Glomerular visceral epithelial cell (primary cell): ENCODE measurements around the gene FAM120AOS.

Source experiments
- DNase-seq: peaks from one replicate; pipeline ENCODE4 v3.0.0-alpha.2; 2016; ENCODE audit errors: extremely low spot score

The FAM120AOS gene

GRCh38 chr9:93453047-93453914 lies at the start of gene FAM120AOS:
FAM120AOS (minus strand) TSS chr9:93453581; CDS start chr9:93452709, 872 bp downstream.
- DNase-seq = peak; percentile 94

- no peak for DNase-seq
Measured at GRCh38 chr9:93501406-93501805, 48.0 kb upstream of the FAM120AOS start.

- no peak for DNase-seq
Measured at GRCh38 chr9:93500571-93501298, 47.4 kb upstream of the FAM120AOS start.

DNA sequence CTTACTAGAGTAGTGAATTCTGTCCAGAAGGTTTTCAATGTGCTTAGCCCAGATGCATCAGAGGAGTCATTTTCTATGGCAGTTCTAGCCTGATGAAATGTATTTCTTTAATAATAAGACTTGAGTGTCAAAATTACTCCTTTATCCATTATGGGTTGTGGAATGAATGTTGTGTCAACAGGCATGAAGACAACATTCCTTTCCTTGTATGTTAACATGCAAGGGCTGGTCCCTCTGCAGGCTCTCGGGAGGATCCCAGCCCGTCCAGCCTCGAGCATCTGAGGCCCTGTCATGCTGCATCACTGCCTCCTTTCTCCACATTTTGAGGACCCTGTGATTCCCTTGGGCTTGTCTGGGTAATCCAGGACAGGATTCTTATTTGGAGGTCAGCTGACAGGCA lies 42.9 kb upstream of the FAM120AOS start:
- no peak for DNase-seq

DNA sequence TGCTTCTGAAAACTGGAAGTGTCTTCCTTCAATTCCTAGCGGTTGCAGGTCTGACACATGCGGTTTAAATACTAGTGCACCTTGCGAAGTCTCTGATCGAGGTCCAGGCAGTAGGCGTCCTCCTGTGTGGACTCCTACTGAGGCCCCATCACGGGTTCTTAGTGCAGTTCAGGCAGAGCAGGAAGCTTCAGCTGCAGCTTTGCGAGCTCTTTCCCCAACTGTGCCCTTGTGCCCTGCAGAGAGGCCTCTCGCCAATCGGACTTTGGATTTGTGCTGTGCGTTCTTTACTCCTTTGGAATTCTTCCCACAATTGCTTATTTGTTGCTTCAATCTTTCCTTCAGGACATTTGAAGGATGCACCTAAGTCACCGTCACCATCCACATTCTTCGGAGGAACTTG lies 40.6 kb upstream of the FAM120AOS start:
- no peak for DNase-seq

DNA sequence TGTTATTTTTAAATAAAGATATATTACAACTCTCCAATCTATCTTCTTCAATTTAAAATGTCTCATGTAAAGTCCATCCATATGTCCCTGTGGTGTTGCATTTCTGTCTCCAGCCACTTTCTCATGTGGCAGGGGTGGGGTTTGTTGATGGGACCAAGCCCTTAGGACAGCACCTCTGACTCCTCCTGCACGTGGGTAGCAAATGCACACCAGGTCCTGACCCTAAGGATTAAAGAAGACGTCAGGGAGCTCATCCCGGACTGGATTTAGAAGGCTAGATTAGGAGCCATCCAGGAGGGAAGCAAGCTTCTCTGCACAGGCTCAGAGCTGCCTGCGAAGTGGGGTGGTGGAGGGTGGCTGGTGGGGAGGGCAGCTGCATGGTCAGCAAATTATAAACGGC lies 38.9 kb upstream of the FAM120AOS start:
- DNase-seq = no peak

GRCh38 chr9:93491593-93492232 lies 38.3 kb upstream of the FAM120AOS start:
- no peak for DNase-seq

DNA sequence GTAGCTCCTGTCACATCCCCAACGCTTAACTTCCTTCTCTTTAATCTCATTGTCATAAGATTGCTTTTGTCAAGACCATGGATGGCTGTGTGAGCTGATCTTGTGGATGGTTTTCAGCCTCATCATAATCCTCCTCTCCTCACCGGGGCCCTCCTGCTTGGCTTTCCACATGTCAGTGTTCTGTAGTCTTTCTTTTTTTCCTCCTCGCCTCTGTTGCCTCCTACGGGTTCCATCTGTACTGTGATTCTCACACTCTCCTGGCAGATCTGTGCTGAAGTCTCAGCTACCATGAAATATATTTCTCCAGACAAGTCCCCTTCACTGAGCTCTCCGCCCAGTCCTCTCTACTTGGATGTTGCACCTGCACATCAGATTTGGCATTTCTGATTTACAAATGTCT lies 34.9 kb upstream of the FAM120AOS start:
- no peak for DNase-seq

- no peak for DNase-seq
Measured at GRCh38 chr9:93486268-93486667, 32.9 kb upstream of the FAM120AOS start.

- DNase-seq = no peak
Measured at GRCh38 chr9:93483497-93483896, 30.1 kb upstream of the FAM120AOS start.

DNA sequence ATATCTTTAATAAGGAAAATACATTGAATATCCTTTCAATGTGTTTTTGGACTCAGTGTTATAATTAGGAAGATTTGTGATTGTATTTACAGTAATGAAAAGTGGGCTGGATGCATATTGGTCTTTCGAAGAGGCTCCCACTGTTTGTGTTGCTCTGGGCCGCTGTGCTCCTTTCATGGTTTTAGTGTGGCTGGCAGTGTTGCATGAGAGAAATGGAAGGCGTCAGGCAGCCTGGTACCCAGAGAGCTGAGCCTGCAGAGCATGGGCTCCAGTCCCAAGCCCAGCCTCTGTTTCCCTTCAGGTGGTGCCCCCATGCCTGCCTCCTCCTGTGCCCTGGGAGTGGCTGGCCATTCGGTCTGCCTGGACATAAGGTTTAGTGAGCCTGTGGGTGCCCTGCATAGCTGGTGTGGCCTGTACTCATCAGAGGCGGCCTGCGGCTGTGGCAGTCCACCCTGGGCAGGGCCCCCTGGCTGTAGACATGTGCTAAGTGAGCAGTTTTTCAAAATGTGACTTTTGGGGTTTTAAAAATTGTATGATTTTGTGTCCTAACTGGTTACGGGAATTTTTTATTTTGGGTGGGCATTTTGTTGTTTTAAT lies 27.4 kb upstream of the FAM120AOS start:
- DNase-seq = no peak

GRCh38 chr9:93480262-93480661 lies 26.9 kb upstream of the FAM120AOS start:
- DNase-seq = no peak

- no peak for DNase-seq
Measured at GRCh38 chr9:93479726-93480125, 26.3 kb upstream of the FAM120AOS start.

DNA sequence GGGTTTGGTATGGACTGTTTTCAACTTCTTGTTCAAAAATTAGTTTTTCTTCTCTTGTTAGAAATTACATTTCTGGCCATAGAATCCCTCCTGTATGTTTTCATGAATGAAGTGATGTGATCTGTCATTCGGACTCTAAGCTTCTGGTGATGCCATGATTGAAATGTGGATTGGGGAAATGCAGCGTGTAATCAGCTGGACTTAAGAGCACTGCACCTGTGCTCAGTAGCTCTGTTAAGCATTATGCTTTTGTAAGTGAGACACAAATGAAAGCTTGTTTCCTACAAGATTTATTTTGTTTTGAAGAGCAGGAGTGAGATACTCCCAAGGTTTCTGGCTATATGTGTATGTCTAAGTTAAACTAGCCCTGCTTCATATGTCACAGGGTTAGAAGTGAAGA lies 24.0 kb upstream of the FAM120AOS start:
- no peak for DNase-seq

DNA sequence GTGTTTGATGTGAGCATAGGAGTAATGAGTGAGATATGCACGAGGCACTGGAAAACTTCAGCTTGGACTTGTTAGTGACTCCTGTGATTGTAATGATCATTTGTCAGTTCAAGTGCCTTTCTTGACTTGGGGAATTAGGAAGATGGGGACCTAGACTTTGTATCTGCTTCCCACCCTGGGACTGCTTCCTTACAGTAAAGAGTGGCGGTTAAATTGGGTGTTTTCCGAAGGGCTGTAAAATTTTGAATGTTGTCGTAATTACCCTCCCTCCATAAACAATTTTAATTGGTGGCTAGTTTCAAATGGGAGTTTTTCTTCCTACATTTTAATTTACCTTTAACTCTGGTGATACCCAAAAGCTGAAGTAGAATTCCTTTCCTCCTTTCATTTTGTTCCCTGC lies 23.5 kb upstream of the FAM120AOS start:
- no peak for DNase-seq

GRCh38 chr9:93475856-93476255 lies 22.5 kb upstream of the FAM120AOS start:
- no peak for DNase-seq

DNA sequence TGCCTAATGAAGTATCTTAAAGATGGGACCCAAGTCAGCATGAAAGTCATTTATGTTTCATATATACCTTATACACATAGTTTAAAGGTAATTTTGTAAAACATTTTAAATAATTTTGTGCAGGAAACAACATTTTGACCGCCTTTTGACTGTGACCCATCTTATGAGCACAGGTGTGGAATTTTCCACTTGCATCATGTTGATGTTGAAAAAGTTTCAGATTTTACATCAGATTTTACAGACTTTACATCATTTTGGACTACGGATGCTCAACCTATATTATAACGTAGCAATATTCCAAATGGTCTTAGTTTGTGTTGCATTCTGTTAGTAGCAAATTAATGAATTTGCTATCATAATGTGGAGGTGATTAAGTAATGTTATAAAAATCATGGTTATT lies 21.7 kb upstream of the FAM120AOS start:
- DNase-seq = no peak

DNA sequence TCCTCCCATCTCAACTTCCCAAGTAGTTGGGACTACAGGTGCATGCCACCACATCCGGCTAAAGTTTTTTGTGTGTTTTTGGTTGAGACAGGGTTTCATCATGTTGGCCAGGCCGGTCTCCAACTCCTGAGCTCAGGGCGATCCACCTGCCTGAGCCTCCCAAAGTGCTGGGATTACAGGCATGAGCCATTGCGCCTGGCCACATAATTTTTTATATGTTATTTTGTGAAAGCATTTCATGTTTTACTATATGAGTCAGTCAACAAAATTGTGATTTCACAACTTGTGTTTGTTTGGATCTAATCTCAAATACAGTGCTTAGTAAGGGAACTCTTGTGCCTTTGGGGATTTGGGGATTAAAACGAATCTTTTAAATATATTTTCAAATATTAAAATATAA lies 20.0 kb upstream of the FAM120AOS start:
- DNase-seq = no peak

DNA sequence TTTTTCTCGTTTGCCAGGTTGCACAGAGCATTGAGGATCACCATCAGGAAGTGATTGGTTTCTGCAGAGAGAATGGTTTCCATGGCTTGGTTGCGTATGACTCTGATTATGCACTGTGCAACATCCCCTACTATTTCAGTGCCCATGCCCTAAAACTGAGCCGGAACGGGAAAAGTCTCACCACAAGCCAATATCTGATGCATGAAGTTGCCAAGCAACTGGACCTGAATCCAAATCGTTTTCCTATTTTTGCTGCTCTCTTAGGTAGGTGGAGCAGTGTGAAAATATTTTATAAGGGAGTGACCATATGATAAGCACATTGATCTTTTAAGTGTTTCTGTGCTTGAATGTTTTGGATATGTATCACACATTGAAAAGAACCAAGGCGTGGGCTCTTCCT lies 17.7 kb upstream of the FAM120AOS start:
- no peak for DNase-seq

GRCh38 chr9:93470391-93470790 lies 17.0 kb upstream of the FAM120AOS start:
- DNase-seq = no peak

DNA sequence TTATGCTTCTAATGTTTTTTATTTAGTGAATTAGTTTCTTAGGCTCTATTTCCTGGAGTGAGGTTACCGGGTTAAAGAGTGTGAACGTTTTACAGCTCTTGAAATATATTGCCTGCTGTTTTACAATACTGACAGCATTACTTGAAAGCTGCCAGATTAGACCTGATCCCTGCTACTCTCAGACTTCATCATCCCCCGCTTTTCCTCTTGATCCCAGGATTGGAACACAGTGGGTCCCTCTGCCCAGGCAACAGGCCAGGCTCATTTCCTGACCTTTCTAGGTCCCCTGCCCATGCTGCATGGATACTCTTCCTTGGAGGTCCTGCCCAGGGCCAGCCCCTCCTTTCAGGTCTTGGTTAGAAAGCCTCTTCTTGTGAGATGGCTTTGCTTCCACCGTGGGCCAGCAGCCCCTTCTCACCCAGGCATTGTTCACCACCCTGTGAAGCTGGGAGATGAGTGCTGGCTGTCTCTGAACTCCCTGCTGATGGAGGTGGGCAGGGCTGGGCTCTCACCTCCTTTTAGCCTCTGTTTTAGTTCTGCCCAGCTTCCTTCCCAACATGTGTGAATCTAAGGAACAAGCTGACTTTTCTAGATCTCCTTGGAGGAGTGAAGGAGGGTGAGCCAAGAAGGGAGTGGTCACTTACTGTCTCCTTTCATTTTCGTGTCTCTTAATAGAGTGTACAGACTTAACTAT lies 15.5 kb upstream of the FAM120AOS start:
- peak; percentile 7 for DNase-seq

- DNase-seq = no peak
Measured at GRCh38 chr9:93467462-93467861, 14.1 kb upstream of the FAM120AOS start.
